GM15510 (cell line): ENCODE data around the gene SYT14.

Experiments used
- POLR2A ChIP-seq: IDR thresholded peaks from 3 replicates; pipeline ENCODE4 v1.6.1; 2011; ENCODE audit warnings: borderline replicate concordance; ENCODE audit not compliant: insufficient read length; ENCODE audit errors: extremely low read depth

Gene SYT14

GRCh38 chr1:210213335-210213734 lies 275.3 kb downstream of the SYT14 start:
- no peak for TF ChIP-seq POLR2A

GRCh38 chr1:210214573-210215409 lies 276.8 kb downstream of the SYT14 start:
- TF ChIP-seq POLR2A, result no peak

GRCh38 chr1:210217482-210217881 lies 279.5 kb downstream of the SYT14 start:
- TF ChIP-seq POLR2A, result no peak

- no peak for TF ChIP-seq POLR2A
Measured at GRCh38 chr1:210218047-210218446, 280.0 kb downstream of the SYT14 start.
